IPS DF 6.9 (cell line): ENCODE data around the gene RAB4B.

Experiments used
- DNase-seq: peaks from one replicate; pipeline ENCODE4 v3.0.0-alpha.2; 2013; ENCODE audit warnings: low read depth, low spot score
- H3K27ac ChIP-seq: one replicate; pipeline ENCODE4 v1.5.1; 2013; ENCODE audit warnings: low read length, control low read depth
- H3K27me3 ChIP-seq: 2 replicates; pipeline ENCODE4 v1.6.1; 2013; ENCODE audit warnings: mild to moderate bottlenecking, low read length; ENCODE audit not compliant: control insufficient read depth, insufficient read depth
- H3K36me3 ChIP-seq: 2 replicates; pipeline ENCODE4 v1.6.1; 2013; ENCODE audit warnings: low read length; ENCODE audit not compliant: control insufficient read depth, insufficient read depth
- H3K4me1 ChIP-seq: 2 replicates; pipeline ENCODE4 v1.6.1; 2013; ENCODE audit warnings: low read length; ENCODE audit not compliant: control insufficient read depth, insufficient read depth
- H3K4me3 ChIP-seq: 2 replicates; pipeline ENCODE4 v1.5.1; 2013; ENCODE audit warnings: mild to moderate bottlenecking, low read length
- H3K9me3 ChIP-seq: 2 replicates; pipeline ENCODE4 v1.6.1; 2013; ENCODE audit warnings: low read length, inconsistent platforms; ENCODE audit not compliant: control insufficient read depth, insufficient read depth
- WGBS: extraction: QIAGEN DNeasy Blood & Tissue Kit; methylation state at CpG from one replicate; pipeline ENCODE4 v1.1.7; 2013; ENCODE audit warnings: mixed read lengths, missing lambda C conversion rate; ENCODE audit not compliant: insufficient read length, insufficient coverage; 5-methylcytosine and 5-hydroxymethylcytosine counted together

The RAB4B gene

GRCh38 chr19:40740747-40741146, 37.3 kb upstream of the RAB4B start:
- no peak for DNase-seq
- H3K27ac ChIP-seq = no peak overlapping the region
- WGBS = no CpG with 5 or more reads among the region's 6 CpGs
- H3K4me3 ChIP-seq = no peak overlapping the region
- H3K27me3 ChIP-seq = no peaks in the 10 kb centered on the region
- no peaks in the 10 kb centered on the region for H3K9me3 ChIP-seq
- peaks cover 11% of the 10 kb centered on the region for H3K36me3 ChIP-seq
- no peaks in the 10 kb centered on the region for H3K4me1 ChIP-seq

DNA sequence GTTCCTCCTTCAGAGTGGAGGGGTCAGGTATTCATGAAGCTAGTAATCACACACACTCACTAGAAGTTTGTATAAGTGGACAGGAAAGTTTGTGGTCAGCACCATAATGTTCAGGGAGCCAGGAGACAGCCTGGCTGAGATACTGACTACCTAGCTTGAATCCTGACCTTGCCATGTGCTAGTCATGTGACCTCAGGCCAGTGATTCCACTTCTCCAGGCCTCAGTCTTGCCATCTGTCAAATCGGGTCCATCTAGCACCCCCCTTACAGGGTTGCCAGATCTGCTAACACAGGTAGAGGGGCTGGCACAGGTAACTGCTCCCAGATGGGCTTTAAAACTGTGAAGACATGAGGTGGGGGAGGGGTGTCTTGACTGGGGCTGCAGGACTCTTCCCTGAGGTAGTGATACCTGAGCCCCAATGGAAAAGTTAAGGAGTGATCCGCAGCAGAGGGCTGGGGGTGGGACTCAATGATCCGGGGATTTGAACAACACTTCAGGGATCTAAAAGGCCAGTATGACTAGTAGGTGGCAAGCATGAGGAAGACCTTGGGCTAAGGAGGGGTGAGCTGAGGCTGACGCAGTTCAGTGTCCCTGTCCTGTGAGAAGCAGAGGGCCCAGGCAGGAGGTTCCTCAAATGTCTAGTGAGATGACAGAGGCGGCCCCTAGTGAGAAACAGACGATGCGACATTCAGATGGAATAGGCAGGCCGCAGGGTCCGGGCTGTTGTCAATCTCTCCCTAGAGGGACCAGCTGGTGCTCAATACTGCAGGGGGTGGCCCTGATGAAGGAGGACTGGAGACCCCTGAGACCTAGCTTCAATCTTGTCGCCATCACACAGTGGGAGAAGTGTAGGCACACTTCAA, 36.3 kb upstream of the RAB4B start:
- Histone ChIP-seq H3K4me1 (no peaks in the 10 kb centered on the region), H3K9me3 (no peaks in the 10 kb centered on the region), H3K4me3 (no peak overlapping the region), H3K27ac (no peak overlapping the region), H3K27me3 (no peaks in the 10 kb centered on the region), H3K36me3 (peaks cover 11% of the 10 kb centered on the region)
- DNase-seq = no peak
- WGBS = no CpG with 5 or more reads among the region's 10 CpGs

DNA sequence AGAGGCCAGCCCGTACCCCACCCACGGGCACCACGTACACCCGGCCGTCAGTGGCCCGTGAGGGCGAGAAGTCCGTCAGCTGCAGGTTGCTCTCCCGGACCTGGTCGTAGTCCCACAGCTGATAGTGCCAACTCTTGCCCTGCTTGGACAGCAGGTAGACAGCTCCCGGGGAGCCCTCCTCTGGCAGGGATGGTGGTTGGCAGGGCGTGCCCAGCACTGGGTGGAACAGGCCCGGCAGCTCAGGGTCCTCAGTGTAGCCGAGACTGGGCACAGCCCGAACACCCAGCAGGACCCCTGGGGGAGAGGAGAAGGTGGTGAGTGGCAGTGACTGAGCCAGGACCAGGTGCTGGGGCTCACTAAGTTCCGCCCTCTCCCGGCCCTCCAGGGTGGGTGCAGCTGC, 35.6 kb upstream of the RAB4B start:
- Histone ChIP-seq H3K27me3 (no peaks in the 10 kb centered on the region), H3K4me3 (no peak overlapping the region), H3K27ac (no peak overlapping the region), H3K9me3 (no peaks in the 10 kb centered on the region), H3K36me3 (peaks cover 11% of the 10 kb centered on the region), H3K4me1 (no peaks in the 10 kb centered on the region)
- DNase-seq = no peak
- no CpG with 5 or more reads among the region's 17 CpGs for WGBS

GRCh38 chr19:40742886-40743285, 35.2 kb upstream of the RAB4B start:
- Histone ChIP-seq H3K9me3 (no peaks in the 10 kb centered on the region), H3K27ac (no peak overlapping the region), H3K4me1 (no peaks in the 10 kb centered on the region), H3K36me3 (peaks cover 11% of the 10 kb centered on the region), H3K27me3 (no peaks in the 10 kb centered on the region), H3K4me3 (no peak overlapping the region)
- no CpG with 5 or more reads among the region's 12 CpGs for WGBS
- DNase-seq = no peak

GRCh38 chr19:40743926-40744325, 34.1 kb upstream of the RAB4B start:
- H3K9me3 ChIP-seq = no peaks in the 10 kb centered on the region
- H3K4me3 ChIP-seq = no peak overlapping the region
- no CpG with 5 or more reads among the region's 10 CpGs for WGBS
- H3K27me3 ChIP-seq = no peaks in the 10 kb centered on the region
- H3K4me1 ChIP-seq = no peaks in the 10 kb centered on the region
- no peak overlapping the region for H3K27ac ChIP-seq
- no peak for DNase-seq
- peaks cover 11% of the 10 kb centered on the region for H3K36me3 ChIP-seq

DNA sequence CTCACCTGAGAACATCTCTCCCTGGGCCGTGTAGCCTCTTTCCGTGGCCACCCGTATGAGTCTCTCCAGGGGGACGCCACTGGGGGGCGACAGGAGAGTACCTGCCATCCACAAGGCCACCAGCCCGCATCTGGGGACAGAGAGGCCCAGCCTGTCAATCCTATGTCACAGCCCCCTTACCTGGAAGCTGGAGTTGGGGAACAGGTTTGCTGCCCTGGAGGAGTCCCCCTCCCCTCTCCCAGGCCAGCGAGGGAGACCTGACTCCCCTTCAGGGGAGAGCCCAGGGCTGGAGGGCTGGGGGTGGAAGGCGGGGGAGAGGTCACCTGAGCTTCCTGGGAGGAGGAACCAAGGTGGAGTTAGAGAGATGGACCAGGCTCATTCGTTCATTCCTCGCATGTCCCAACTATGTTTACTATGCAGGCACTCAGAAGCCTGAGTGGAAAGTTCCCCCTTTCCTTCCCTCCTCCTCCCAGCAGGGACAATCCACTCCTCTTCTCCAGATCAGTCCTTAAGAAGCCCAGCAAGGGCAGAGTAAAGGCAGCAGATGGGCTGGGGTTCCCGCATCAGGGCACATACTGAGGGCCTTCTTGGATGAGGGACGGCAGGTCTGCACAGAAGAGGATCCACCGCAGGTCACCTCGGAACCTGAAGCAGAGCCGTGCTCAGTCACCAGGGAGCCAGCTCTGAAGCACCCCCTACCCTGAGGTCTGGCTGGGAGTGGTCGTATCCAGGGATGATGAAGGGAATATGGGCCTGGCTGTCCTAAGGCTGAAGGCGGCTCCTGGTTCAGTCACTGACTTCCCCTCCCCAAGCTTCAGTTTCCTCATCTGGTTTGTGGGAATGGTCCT, 33.3 kb upstream of the RAB4B start:
- Histone ChIP-seq H3K27me3 (no peaks in the 10 kb centered on the region), H3K4me3 (no peak overlapping the region), H3K4me1 (no peaks in the 10 kb centered on the region; the same call in none of the 2 replicates), H3K27ac (no peak overlapping the region), H3K9me3 (no peaks in the 10 kb centered on the region), H3K36me3 (peaks cover 11% of the 10 kb centered on the region)
- DNase-seq = no peak
- WGBS = no CpG with 5 or more reads among the region's 17 CpGs

DNA sequence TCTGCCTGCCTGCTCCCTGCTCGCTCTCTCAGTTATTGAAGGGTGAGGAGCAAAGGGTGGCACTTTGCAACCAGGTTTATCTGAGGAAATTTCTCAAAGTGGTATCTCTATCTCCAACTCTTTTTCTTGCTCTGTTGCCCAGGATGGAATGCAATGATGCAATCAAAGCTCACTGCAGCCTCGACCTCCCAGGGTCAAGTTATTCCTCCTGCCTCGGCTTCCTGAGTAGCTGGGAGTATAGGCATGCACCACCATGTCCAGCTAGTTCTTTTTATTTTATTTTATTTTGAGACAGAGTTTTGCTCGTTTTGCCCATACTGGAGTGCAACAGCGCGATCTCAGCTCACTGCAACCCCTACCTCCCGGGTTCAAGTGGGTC, 32.7 kb upstream of the RAB4B start:
- WGBS = no CpG with 5 or more reads among the region's 7 CpGs
- Histone ChIP-seq H3K27me3 (no peaks in the 10 kb centered on the region), H3K27ac (no peak overlapping the region), H3K4me1 (no peaks in the 10 kb centered on the region; the same call in none of the 2 replicates), H3K9me3 (no peaks in the 10 kb centered on the region), H3K36me3 (peaks cover 8% of the 10 kb centered on the region), H3K4me3 (no peak overlapping the region)
- no peak for DNase-seq

- no peaks in the 10 kb centered on the region for H3K9me3 ChIP-seq
- no CpG with 5 or more reads among the region's 7 CpGs for WGBS
- no peak overlapping the region for H3K4me3 ChIP-seq
- no peak for DNase-seq
- H3K4me1 ChIP-seq = no peaks in the 10 kb centered on the region; the same call in none of the 2 replicates
- H3K27me3 ChIP-seq = no peaks in the 10 kb centered on the region
- H3K36me3 ChIP-seq = peaks cover 5% of the 10 kb centered on the region
- no peak overlapping the region for H3K27ac ChIP-seq
Observed at GRCh38 chr19:40747536-40747935, 30.5 kb upstream of the RAB4B start.

- Histone ChIP-seq H3K4me3 (peak within 1 kb of the TSS; percentile 76), H3K9me3 (no peaks in the 10 kb centered on the region), H3K4me1 (no peaks in the 10 kb centered on the region; the same call in none of the 2 replicates), H3K27ac (no peak within 1 kb of the TSS), H3K27me3 (no peaks in the 10 kb centered on the region), H3K36me3 (peaks cover 4% of the 10 kb centered on the region; the same call in 1 of the 2 replicates)
- DNase-seq = peak; percentile 99
- no CpG with 5 or more reads among the region's 43 CpGs for WGBS
Observed at GRCh38 chr19:40750058-40750873, 27.8 kb upstream of the RAB4B start, which contains the start of gene ACTMAP. ACTMAP (minus strand) TSS chr19:40750477; CDS start chr19:40749803, 674 bp downstream.
